ENCODE results near the gene CEP95.

DNA sequence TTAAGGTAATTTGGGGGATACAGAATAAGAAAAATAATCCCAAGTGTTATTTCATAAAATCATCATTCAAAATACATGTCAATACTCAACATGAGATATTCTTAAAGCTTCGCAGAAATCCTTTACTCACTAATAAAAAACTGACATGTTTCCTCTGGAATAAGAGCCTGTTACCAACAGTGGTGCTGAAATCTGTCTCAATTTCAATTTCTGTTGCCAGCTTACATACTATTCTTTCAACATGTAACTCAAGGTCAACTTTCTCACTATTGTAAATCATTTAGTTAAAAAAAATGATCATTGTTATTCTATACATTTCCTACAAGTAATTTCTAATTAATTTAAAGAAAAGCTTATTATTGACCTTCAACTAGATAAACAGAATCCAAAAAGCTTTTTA lies 67.9 kb downstream of the CEP95 start:
- TF ChIP-seq CTCF (IDR thresholded peaks at IDR 0.05) (no peak), POLR2A (IDR thresholded peaks at IDR 0.05) (no peak)

Data from heart left ventricle (tissue), 13 donors.